SW 1271 (cell line): Measurements from ENCODE around the gene PSMA8.
"Not testable (repeated sequence)": the region's sequence is repeated elsewhere in the genome, so short reads cannot be mapped to it uniquely, and the experiment has no call there.

Source experiments
- DNase-seq, 2 experiments: peaks; one replicate each; lab custom pipeline; 2025; lab: John Stamatoyannopoulos, UW

The PSMA8 gene

DNA sequence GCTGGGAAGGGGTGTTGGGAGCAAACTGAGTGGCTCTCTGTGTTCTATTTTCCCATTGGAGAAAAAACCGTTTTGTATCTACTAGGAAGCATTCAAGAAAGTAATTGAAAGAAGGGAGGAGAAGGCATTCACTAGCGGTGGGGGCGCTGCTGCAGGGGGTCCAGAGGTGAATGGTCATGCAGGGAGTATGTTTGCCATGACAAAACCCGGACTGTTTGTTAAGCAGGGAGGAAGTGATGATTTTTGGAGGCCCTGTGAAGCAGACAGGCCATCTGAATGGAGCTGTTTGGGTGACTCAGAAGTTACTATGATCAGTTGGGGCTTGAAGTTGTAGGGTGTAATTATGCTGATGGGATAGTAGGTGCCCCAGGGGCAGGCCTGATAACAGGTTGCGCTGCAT is 99.5 kb downstream of the PSMA8 start:
- no peak for DNase-seq

DNA sequence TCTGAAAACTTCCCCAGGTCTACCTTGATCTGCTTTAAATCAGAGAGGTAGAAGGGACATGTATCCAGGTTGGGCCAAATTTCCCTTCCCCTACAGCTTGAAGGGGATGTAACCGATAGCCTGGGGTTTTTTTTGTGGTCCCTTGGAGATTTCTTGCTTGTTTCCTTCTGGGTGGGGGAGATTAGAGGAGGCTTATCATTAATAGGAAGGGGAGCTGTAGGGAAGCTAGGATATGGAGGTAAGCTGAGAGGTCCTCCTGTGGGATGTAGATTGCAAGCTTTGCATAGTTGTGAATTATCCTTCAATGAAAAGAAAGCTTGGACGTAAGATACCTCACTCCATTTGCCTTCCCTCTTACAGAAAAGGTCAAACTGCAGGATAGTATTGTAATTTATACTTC is 103.7 kb downstream of the PSMA8 start:
- not testable (repeated sequence) for DNase-seq

DNA sequence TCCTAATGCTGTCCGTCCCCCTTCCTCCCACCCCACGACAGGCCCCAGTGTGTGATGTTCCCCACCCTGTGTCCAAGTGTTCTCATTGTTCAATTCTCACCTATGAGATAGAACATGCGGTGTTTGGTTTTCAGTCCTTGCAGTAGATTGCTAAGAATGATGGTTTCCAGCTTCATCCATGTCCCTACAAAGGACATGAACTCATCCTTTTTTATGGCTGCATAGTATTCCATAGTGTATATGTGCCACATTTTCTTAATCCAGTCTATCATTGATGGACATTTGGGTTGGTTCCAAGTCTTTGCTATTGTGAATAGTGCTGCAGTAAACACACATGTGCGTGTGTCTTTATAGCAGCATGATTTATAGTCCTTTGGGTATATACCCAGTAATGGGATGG is 105.0 kb downstream of the PSMA8 start:
- not testable (repeated sequence) for DNase-seq

DNA sequence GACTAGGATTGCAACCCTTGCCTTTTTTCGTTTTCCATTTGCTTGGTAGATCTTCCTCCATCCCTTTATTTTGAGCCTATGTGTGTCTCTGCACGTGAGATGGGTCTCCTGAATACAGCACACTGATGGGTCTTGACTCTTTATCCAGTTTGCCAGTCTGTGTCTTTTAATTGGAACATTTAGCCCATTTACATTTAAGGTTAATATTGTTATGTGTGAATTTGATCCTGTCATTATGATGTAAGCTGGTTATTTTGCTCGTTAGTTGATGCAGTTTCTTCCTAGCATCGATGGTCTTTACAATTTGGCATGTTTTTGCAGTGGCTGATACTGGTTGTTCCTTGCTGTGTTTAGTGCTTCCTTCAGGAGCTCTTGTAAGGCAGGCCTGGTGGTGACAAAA is 108.7 kb downstream of the PSMA8 start:
- DNase-seq: not testable (repeated sequence)
